LNCaP clone FGC (cell line): ENCODE results near the gene STARD13.

Experiments used
- DNase-seq: peaks from one replicate; pipeline ENCODE4 v3.0.0-alpha.2; 2011; ENCODE audit warnings: low read depth
- H3K4me3 ChIP-seq: 2 replicates; pipeline ENCODE4 v1.5.1; 2011; ENCODE audit warnings: mild to moderate bottlenecking, low read depth, low read length, control low read depth
- TF ChIP-seq, protein P1 (sequence below): IDR thresholded peaks from 2 replicates; pipeline ENCODE4 v1.5.1; 2012; ENCODE audit warnings: mild to moderate bottlenecking; ENCODE audit not compliant: control insufficient read depth, insufficient read depth; ENCODE audit errors: extremely low read depth

STARD13 gene

DNA sequence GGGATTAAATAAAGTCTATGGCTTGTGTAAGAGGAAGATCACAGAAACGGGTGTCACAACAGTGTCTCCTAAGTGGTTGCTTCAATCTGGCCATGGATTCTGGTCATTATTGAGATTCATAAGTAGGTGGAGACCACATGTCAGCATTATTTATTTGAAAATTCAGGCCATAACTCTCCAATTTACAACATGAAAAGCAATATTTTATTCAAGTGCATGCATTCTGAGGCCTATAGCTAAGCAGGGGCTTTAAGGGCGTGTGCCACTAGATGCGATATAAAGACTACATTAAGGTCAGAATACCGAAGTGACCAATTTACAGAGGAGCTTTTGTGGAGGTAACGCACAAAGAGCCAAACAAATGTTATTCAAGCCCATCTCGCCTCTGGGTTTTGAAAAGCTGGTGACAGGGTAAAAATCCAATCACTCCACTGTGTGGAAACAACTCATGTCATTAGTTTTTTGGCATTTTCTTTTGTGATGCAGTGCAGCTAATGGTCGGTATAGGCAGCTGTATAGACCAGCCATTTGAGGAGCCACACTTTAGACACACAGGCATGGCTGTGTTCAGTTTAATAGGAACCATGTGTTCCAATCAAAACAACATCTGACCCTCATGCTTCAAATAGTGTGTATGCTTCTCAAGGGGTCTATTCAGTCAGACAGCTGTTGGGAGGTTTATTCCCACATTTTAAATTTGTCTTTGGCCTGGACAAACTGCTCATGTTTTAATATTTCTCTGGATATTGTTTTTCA lies 145.6 kb downstream of the STARD13 start:
- no peak for DNase-seq
- TF ChIP-seq, protein P1, sequence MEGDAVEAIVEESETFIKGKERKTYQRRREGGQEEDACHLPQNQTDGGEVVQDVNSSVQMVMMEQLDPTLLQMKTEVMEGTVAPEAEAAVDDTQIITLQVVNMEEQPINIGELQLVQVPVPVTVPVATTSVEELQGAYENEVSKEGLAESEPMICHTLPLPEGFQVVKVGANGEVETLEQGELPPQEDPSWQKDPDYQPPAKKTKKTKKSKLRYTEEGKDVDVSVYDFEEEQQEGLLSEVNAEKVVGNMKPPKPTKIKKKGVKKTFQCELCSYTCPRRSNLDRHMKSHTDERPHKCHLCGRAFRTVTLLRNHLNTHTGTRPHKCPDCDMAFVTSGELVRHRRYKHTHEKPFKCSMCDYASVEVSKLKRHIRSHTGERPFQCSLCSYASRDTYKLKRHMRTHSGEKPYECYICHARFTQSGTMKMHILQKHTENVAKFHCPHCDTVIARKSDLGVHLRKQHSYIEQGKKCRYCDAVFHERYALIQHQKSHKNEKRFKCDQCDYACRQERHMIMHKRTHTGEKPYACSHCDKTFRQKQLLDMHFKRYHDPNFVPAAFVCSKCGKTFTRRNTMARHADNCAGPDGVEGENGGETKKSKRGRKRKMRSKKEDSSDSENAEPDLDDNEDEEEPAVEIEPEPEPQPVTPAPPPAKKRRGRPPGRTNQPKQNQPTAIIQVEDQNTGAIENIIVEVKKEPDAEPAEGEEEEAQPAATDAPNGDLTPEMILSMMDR: no peak

DNA sequence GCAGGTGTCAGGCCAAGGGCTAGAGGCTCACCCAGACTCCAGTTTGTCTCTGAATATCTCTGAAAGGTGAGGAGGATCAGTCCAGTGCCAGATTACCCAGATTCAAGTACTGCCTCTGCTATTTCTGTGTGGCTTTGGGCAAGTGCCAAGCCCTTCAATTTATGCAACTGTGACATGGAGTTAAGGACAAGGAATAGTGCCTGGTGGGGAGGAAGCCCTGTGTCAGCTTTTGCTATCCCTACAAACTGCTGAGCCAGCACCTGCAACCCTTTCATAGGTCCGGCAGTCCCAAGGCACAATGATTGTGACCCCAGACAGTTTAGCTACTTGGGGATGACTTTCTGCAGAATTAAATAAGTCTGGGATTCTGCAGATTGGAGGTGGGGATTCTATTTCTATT lies 146.4 kb downstream of the STARD13 start:
- DNase-seq: no peak
- no peak overlapping the region for H3K4me3 ChIP-seq
- TF ChIP-seq, protein P1: no peak

More for the DNA sequence above, 145.6 kb downstream of the STARD13 start:
- no peak overlapping the region for H3K4me3 ChIP-seq

DNA sequence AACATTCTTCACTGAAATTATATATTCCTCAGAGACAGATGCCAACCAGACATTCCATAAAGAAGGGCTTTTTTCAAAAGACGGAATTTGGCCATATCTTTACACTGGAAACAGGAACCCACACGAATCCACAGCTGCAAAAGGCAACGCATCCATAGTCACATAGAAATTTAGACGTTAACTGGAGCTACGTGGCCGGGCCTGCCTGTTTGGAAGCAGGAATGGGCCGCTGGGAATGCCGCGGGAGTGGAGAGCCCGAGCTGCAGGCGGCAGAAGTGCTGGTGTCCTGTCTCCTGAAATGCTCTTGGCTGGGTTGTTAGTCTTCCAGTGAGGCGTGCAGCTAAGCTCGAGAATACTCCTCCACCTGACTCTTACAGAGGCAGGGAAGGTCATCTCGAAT lies 147.1 kb downstream of the STARD13 start:
- TF ChIP-seq, protein P1: no peak
- H3K4me3 ChIP-seq: no peak overlapping the region
- no peak for DNase-seq

DNA sequence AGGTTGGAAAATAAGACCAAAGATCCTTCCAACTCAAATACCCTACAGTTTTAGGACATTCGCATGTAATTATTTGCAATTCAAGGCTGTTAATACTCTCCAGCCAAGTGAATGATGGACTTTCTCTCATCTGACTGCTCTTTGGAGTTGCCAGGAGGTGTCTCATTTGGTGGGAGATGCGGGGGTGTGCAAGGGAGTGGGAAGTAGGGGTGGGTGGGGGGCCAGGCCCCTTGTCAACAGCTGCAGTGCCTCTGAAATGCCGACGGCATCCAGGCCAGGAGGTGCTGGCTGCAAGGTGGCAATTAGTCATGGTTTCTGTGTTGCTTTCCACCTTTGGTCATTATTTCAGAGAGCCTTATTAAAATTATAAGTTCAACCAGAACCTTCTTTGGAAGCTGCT lies 147.8 kb downstream of the STARD13 start:
- TF ChIP-seq, protein P1: no peak
- no peak for DNase-seq
- no peak overlapping the region for H3K4me3 ChIP-seq

DNA sequence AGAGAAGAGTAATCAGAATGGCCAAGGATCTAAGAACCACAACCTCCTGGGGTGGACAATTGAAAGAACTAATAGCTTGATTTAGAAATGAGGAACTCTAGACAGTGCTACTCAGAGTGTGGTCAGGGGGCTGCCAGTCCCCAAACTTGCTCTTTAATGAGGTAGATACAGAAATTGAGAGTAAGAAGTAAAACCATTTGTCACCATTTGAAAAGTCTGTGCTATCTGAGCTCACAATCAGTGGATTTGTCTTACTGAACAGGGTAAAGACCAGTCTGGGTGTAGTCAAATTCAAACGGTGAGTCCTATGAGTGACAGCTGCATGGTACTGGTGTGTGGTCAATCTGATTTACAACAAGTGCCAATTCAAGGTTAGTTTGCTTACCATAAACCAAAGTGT lies 150.5 kb downstream of the STARD13 start:
- DNase-seq: no peak
- TF ChIP-seq, protein P1: no peak
- H3K4me3 ChIP-seq: no peak overlapping the region

DNA sequence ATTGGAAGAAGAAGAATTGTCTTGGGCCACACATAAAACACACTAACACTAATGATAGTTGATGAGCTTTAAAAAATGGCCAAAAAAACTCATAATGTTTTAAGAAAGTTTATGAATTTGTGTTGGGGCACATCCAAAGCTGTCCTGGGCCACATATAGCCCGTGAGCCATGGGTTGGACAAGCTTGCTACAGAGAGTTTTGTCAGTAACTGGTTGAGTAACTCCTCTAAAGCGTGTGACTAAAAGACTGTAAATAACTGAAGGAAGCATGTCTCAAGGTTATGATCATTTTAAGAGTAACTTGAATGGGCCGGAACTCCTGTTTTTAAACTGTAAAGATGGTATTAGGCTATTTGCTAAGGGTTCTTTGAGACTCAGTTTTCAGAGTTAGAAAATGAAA lies 151.3 kb downstream of the STARD13 start:
- DNase-seq: no peak
- H3K4me3 ChIP-seq: no peak overlapping the region
- TF ChIP-seq, protein P1: no peak
